Sigmoid colon (tissue), 3 donors: Measurements from ENCODE around the gene TSPAN5.

Experiments
- CTCF ChIP-seq, 4 experiments: fragments of 450-650 bp in 3 of 4; fragments of 200-600 bp in 1 of 4; IDR thresholded peaks; one replicate each; pipeline ENCODE4 v1.5.1; 2016 to 2019; ENCODE audit warnings: antibody characterized with exemption in 4 of 4, mild to moderate bottlenecking in 3 of 4, moderate library complexity in 2 of 4
- POLR2A ChIP-seq, 2 donors: fragments of 450-650 bp; IDR thresholded peaks; one replicate each; pipeline ENCODE4 v1.6.1; 2016; ENCODE audit warnings: antibody characterized with exemption in 2 of 2, mild to moderate bottlenecking in 2 of 2, moderate library complexity in 2 of 2

GRCh38 chr4:98485816-98486345, 172.5 kb downstream of the TSPAN5 start:
- no peak for TF ChIP-seq CTCF (IDR thresholded peaks at IDR 0.05)
- no peak for TF ChIP-seq POLR2A (IDR thresholded peaks at IDR 0.05)
